Measurements from ENCODE around the gene SLC17A3. TPM values are rescaled to one million over a fixed set of nuclear protein-coding genes. Genes with fewer than 3 reads are reported as not detected.

Gene SLC17A3
- total RNA-seq, 2 experiments from 2014 or later = 0.06 TPM; not detected in 1

GRCh38 chr6:25893778-25894177 is 19.7 kb upstream of the SLC17A3 start:
- ChIA-PET POLR2A (no interaction called here), CTCF (ENCODE audit: unreplicated experiment) (no interaction called here)
- no peak for TF ChIP-seq EZH2phosphoT487 (IDR thresholded peaks at IDR 0.05; ENCODE audit: borderline replicate concordance, low read depth, low read length)
- no peak for TF ChIP-seq CTCF (conservative IDR thresholded peaks at IDR 0.05; ENCODE audit: low read length)
- H3K79me2 ChIP-seq (ENCODE audit: insufficient read depth, low read depth, low read length) = no peaks in the 10 kb centered on the region
- H3K9me2 ChIP-seq (ENCODE audit: insufficient read depth, low read length) = 0 out of 2 replicates have a peak, but pooled peaks cover 6% of the 10 kb centered on the region
- H3K36me3 ChIP-seq (ENCODE audit: insufficient read depth, low read length) = no peaks in the 10 kb centered on the region
- no peak for DNase-seq (ENCODE audit: low spot score)
- no peaks in the 10 kb centered on the region for H3K9me3 ChIP-seq (ENCODE audit: low read length)
- no TSS peak for BruUV-seq (replicated peaks)
- no peak overlapping the region for H2AFZ ChIP-seq (ENCODE audit: low read length)
- H3K4me2 ChIP-seq (ENCODE audit: low read length) = no peak overlapping the region
- H3K4me3 ChIP-seq (ENCODE audit: low read depth, low read length, poor library complexity, severe bottlenecking) = no peak overlapping the region
- H3K4me1 ChIP-seq (ENCODE audit: insufficient read depth, low read length, poor library complexity, severe bottlenecking) = no peaks in the 10 kb centered on the region
- intact Hi-C loops (cut with micrococcal nuclease; ENCODE audit: unreplicated experiment) = no loop called here
- H3K27ac ChIP-seq (ENCODE audit: low read depth, low read length, poor library complexity, severe bottlenecking) = no peak overlapping the region
- no peaks in the 10 kb centered on the region for H4K20me1 ChIP-seq (ENCODE audit: insufficient read depth, low read length)

GRCh38 chr6:25892877-25893276 is 18.8 kb upstream of the SLC17A3 start:
- no peaks in the 10 kb centered on the region for H3K36me3 ChIP-seq (ENCODE audit: insufficient read depth, low read length)
- ChIA-PET POLR2A (no interaction called here), CTCF (ENCODE audit: unreplicated experiment) (no interaction called here)
- 0 out of 2 replicates have a peak, but pooled peaks cover 6% of the 10 kb centered on the region for H3K9me2 ChIP-seq (ENCODE audit: insufficient read depth, low read length)
- H3K4me3 ChIP-seq (ENCODE audit: low read depth, low read length, poor library complexity, severe bottlenecking) = no peak overlapping the region
- no peaks in the 10 kb centered on the region for H3K79me2 ChIP-seq (ENCODE audit: insufficient read depth, low read depth, low read length)
- no peak for TF ChIP-seq CTCF (conservative IDR thresholded peaks at IDR 0.05; ENCODE audit: low read length)
- no peak for TF ChIP-seq EZH2phosphoT487 (IDR thresholded peaks at IDR 0.05; ENCODE audit: borderline replicate concordance, low read depth, low read length)
- H2AFZ ChIP-seq (ENCODE audit: low read length) = no peak overlapping the region
- H4K20me1 ChIP-seq (ENCODE audit: insufficient read depth, low read length) = no peaks in the 10 kb centered on the region
- no TSS peak for BruUV-seq (replicated peaks)
- no peak overlapping the region for H3K4me2 ChIP-seq (ENCODE audit: low read length)
- no peak overlapping the region for H3K27ac ChIP-seq (ENCODE audit: low read depth, low read length, poor library complexity, severe bottlenecking)
- DNase-seq (ENCODE audit: low spot score) = no peak
- no peaks in the 10 kb centered on the region for H3K9me3 ChIP-seq (ENCODE audit: low read length)
- H3K4me1 ChIP-seq (ENCODE audit: insufficient read depth, low read length, poor library complexity, severe bottlenecking) = no peaks in the 10 kb centered on the region
- intact Hi-C loops (cut with micrococcal nuclease; ENCODE audit: unreplicated experiment) = no loop called here

GRCh38 chr6:25889877-25890853 is 16.1 kb upstream of the SLC17A3 start:
- CTCF ChIA-PET (ENCODE audit: unreplicated experiment) = no interaction called here
- POLR2A ChIA-PET = no interaction called here
- peak; percentile 2 for DNase-seq (ENCODE audit: low spot score)
- Histone ChIP-seq H3K9me2 (ENCODE audit: insufficient read depth, low read length) (0 out of 2 replicates have a peak, but pooled peaks cover 5% of the 10 kb centered on the region), H4K20me1 (ENCODE audit: insufficient read depth, low read length) (no peaks in the 10 kb centered on the region), H3K4me3 (ENCODE audit: low read depth, low read length, poor library complexity, severe bottlenecking) (no peak overlapping the region), H3K9me3 (ENCODE audit: low read length) (no peaks in the 10 kb centered on the region), H3K4me2 (ENCODE audit: low read length) (no peak overlapping the region), H3K79me2 (ENCODE audit: insufficient read depth, low read depth, low read length) (no peaks in the 10 kb centered on the region), H3K27ac (ENCODE audit: low read depth, low read length, poor library complexity, severe bottlenecking) (no peak overlapping the region), H2AFZ (ENCODE audit: low read length) (no peak overlapping the region), H3K4me1 (ENCODE audit: insufficient read depth, low read length, poor library complexity, severe bottlenecking) (no peaks in the 10 kb centered on the region), H3K36me3 (ENCODE audit: insufficient read depth, low read length) (no peaks in the 10 kb centered on the region)
- peak; percentile 52; the same call in 1 of the 2 replicates for TF ChIP-seq CTCF (conservative IDR thresholded peaks at IDR 0.05; ENCODE audit: low read length)
- no peak for TF ChIP-seq EZH2phosphoT487 (IDR thresholded peaks at IDR 0.05; ENCODE audit: borderline replicate concordance, low read depth, low read length)
- no TSS peak for BruUV-seq (replicated peaks)
- intact Hi-C loops (cut with micrococcal nuclease; ENCODE audit: unreplicated experiment) = no loop called here

Data from OCI-LY7 (cell line).